Measurements from ENCODE around the gene VSTM2L.

- no peak for TF ChIP-seq ESRRG (CRISPR knock-in tag; IDR thresholded peaks at IDR 0.05)
- no peak for TF ChIP-seq ZFP3 (CRISPR knock-in tag; IDR thresholded peaks at IDR 0.05)
- TF ChIP-seq PATZ1 (CRISPR knock-in tag; IDR thresholded peaks at IDR 0.05; ENCODE audit: borderline replicate concordance), result no peak
Observed at GRCh38 chr20:37984018-37984785, 81.3 kb downstream of the VSTM2L start.
